GM19468 (cell line): ENCODE data around the gene TNRC6C.

Experiments used
- ATAC-seq: cut with Tn5 transposase; IDR thresholded peaks from one replicate; pipeline ENCODE4 v1.9.1; 2021; ENCODE audit warnings: mild to moderate bottlenecking, moderate library complexity, moderate number of reproducible peaks; ENCODE audit not compliant: unreplicated experiment; ENCODE audit errors: extremely low read depth

Gene TNRC6C

DNA sequence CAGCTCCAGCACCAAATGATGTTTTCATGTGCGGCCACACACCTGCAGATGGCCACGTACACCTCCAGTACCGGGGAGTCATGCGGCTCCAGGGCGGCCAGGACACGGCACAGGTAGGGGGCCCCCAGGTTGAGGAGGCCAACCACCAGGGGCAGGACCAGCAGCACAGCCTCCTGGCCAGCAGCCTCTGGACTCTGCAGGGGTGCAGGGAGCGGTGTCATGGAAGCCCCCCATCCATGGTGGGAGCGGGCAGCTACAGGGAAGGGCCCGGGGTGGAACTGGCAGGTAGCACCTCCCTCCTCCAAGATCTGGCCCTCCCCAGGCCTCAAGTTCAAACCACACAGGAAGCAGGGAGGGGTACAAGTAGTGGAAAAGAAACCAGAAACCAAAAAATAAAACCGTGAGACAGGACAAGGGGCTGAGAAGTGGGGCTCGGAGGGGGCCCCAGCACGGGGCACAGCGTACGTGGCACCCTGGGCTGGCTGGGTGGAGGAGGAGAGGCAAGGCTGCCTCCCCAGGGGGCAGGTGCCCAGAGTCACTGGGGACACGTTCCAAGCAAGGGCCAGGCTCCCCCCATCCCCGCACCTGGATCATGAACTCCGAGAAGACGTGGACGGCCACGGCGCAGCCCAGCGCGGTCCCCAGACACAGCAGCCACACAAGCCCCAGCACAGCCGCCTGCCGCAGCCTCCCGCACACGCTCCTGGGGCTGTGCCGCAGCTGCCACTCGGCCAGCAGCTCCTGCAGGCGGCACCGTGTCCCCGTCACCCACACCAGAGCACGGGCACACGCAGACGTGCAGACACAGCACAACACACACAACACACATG lies 162.7 kb downstream of the TNRC6C start:
- no peak for ATAC-seq

DNA sequence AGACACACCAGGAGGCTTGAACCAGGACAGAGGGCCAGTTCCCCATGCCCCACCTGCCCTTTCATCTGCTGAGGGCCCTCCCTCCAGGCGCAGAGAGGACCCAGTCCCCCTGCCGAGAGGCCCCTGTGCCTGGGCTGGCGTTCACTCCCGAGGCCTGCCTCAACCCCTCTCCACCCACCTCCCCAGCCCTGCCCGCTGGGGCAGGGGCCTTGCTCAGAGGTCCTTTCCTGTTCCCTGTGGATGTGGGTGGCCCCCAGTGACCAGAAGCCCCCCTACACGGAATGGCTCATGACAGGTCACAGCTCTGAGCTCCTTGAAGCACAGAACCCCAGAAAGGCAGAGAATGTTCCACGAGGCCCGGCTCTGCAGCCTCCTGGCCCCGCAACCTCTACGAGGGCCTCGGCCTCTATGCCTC lies 163.3 kb downstream of the TNRC6C start:
- ATAC-seq = no peak

GRCh38 chr17:78122216-78122930 lies 163.9 kb downstream of the TNRC6C start:
- no peak for ATAC-seq

- ATAC-seq = no peak
Measured at GRCh38 chr17:78122931-78123249, 164.4 kb downstream of the TNRC6C start.

DNA sequence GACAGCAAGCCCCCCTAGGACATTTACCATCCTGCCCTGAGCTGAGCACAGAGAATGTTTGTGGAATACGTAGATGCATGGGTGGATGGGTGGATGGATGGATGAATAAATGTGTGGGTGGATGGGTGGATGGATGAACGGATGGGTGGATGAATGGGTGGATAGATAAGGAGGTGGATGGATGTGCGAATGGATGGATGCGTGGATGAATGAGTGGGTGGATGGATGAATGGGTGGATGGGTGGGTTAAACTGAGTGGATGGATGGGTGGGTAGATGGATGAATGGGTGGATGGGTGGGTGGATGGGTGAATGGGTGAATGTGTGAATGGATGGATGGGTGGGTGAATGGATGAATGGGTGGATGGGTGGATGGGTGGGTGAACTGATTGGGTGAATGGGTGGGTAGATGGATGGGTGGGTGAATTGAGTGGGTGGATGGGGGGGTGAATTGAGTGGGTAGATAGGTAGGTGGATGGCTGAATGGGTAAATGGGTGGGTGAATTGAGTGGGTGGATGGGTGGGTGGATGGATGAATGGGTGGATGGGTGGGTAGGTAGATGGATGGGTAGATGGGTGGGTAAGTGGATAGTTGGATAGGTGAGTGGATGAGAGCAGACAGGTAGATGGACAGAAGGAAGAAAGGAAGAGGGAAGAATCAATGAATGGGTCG lies 164.9 kb downstream of the TNRC6C start:
- no peak for ATAC-seq

GRCh38 chr17:78124081-78124835 lies 165.8 kb downstream of the TNRC6C start:
- no peak for ATAC-seq

DNA sequence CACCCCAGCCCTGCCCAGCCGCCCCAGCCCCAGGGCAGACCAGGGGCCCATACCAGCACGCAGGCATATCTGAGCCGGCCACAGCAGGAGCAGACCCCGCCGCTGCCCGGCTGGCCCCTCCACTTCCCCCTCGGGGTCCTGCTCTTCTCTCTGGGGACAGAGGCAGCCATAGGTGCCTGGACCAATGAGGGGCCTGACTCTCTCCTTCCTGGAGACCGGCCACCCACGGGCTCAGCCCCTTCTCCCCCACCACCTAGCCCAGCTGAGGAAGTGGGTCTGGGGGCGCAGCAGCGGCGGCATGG lies 166.3 kb downstream of the TNRC6C start:
- no peak for ATAC-seq

GRCh38 chr17:78125138-78125913 lies 166.8 kb downstream of the TNRC6C start:
- ATAC-seq = no peak

GRCh38 chr17:78125976-78126894 lies 167.7 kb downstream of the TNRC6C start:
- no peak for ATAC-seq

DNA sequence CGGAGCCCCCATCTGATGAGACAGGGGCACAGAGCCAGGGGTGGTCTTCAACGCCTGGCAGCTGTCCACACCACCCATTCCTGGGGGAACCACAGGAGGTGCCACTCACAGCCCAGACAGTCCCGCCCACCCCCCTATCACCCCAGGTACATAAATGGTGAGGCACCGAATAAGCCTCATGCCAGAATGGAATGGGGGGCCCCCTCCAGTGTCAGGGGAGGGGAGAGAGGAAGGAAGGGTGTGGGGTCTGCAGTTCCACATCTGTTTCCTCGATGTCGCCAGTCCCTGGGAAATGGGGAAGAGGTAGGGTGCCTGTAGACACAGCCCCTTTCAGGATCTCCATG lies 168.4 kb downstream of the TNRC6C start:
- ATAC-seq = no peak

DNA sequence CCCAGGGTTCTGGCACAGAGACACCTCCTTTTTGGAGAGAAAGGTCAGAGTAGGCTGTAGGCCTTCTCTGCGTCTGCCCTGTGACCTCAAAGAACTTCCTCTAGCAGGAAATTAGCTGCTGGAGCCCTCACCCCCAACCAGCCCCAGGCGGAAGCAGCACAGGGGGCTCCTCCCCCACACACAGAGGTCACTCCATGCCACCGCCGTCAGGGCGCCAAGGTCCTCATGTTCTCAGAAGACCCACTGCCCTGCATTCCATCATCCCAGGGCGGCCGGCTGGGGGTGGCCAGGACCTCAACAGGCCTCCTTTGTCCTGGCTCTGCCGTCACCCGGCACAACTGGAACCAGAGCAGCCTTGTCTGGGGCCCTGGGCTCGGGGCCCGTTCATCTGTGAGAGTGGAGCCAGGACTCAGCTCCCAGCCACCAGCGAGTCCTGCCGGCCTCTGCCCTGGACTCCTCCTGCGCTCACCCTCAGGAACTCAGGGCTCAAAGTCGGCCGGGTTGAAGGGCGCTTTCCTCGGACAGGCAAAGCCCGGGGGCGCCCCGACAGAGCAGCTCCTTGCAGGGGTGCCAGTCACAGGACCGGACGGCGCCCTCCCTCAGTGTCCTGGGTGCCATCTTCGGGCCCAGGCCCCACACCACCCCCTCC lies 168.9 kb downstream of the TNRC6C start:
- no peak for ATAC-seq

GRCh38 chr17:78127888-78128550 lies 169.5 kb downstream of the TNRC6C start:
- no peak for ATAC-seq

DNA sequence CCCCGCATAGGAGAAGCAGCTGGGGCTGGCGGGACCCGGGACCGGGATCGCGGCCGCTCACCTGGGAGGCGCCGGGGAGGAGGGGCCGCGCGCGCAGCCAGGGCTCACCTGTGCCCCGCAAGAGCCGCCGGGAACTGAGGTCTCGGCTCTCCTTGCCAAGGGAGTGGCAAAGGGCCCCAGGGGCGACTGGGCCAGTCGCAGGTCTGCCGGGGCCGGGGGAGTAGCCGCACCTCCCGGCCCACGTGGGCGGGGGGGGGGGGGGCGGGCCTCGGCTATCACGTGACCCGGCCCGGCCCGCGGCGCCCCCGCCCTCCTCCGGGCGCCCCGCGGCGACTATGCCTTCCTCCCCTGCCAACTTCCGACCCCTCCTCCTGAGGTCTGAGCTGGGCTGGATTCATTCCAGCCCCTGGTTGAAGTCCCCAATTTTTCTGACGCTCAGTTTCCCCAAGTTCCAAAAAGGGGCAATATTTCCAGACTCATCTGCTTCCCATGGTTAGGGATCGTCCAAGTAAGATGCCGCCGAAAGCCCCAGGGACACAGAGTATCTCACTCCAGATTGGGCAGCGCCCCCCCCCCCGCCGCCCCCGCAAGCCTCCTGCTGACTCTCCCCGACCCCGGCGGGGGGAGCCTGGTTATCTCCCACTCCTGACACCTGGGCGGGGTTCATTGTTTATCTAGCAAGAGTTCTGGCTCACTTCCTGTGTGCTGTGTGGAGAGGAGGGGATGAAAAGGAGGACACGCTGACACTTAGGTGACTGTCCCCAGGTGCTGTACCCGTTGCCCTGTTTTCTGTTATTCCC lies 170.2 kb downstream of the TNRC6C start, which contains the start of gene TMC6:
TSS of gene TMC6 (minus strand) at position 205 of the 800 bp plus-strand sequence. CDS start 1,923 bp downstream, outside the sequence.
- no peak for ATAC-seq

DNA sequence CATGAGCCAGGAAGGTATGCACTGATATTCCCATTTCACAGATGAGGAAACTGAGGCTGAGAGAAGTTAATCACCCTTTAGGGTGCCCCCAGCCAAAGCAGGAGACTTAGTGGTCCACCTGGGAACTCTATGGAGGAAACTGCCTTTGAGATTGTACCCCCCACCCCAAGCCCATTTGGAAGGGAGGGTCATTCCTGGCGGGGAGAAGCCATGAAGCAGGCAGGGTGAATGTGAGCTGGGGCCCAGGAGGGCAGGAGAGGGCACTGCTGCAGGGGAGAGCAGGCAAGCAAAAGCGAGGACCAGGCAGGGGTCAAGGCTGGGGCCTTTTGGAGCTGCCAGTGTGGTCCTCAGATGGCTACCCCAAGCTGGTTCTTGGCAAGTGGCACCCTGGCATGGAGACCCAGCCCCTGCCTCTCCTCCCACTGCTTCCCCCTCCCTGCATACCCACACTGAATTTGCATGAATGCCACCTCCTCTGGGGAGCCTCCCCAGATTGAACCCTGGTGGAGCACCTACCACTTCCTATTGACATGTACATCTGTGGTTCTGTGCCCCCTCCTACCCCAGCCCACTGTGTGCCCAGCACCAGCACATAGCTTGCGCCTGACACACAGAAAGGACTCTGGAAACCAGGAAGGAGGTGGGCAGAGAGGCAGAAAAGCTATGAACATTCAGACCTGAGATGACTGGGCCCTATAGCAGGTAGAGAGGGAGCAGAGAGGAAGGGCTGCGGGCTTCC lies 171.0 kb downstream of the TNRC6C start:
- ATAC-seq = no peak

DNA sequence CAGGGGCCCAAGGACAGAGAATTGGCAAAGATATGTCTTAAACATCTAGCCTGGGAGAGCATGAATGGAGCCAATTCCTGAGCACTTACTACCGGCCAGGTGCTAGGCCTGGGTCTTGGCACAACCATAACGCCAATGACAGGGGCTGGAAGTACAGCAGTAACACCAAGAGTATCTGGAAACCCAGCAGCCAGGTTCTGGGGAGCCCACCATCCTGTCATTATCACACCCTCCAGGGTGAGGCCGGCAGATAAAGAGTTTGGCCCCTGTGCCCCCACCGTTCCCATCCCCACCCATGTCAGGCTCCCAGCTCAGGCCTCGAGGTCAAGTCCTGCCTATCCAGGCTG lies 171.6 kb downstream of the TNRC6C start:
- ATAC-seq = no peak

GRCh38 chr17:78130437-78131101 lies 172.1 kb downstream of the TNRC6C start, which contains the start of gene TMC8:
TMC8 (plus strand) TSS chr17:78130771; CDS start chr17:78131589, 818 bp downstream.
- ATAC-seq = no peak
